Sigmoid colon (tissue), 7 donors: ENCODE results near the gene SMAD9. TPM values are rescaled to one million over a fixed set of nuclear protein-coding genes. Genes with fewer than 3 reads are reported as not detected.

Source experiments
- DNase-seq: peaks from one replicate; pipeline ENCODE4 v3.0.0-alpha.2; 2019
- H3K27ac ChIP-seq, 4 donors: fragments of 200-600 bp; sonication (generic); one replicate each; pipeline ENCODE4 v1.5.1; 2016 to 2019; ENCODE audit warnings: mild to moderate bottlenecking in 1 of 4
- H3K27me3 ChIP-seq, 3 donors: fragments of 200-600 bp; sonication (generic); one replicate each; pipeline ENCODE4 v1.5.1; 2019; ENCODE audit warnings: mild to moderate bottlenecking in 1 of 3
- H3K36me3 ChIP-seq, 4 donors: fragments of 200-600 bp; sonication (generic); one replicate each; pipeline ENCODE4 v1.5.1; 2016 to 2019
- H3K4me1 ChIP-seq, 4 donors: fragments of 200-600 bp; sonication (generic); one replicate each; pipeline ENCODE4 v1.5.1; 2017 to 2019
- H3K4me3 ChIP-seq, 4 donors: fragments of 200-600 bp; sonication (generic); one replicate each; pipeline ENCODE4 v1.5.1; 2017 to 2019; ENCODE audit warnings: mild to moderate bottlenecking in 2 of 4, moderate library complexity in 1 of 4
- H3K9me3 ChIP-seq, 4 donors: fragments of 200-600 bp in 3 of 4; sonication (generic) in 3 of 4; one replicate each; pipeline versions ENCODE4 v1.5.1 to v1.6.1; 2013 to 2019
- EP300 ChIP-seq, 4 donors: sonication (generic); formaldehyde crosslinking; IDR thresholded peaks; one replicate each; pipeline ENCODE4 v1.6.1; 2017; ENCODE audit warnings: antibody characterized with exemption in 4 of 4
- POLR2A ChIP-seq, 2 donors: fragments of 450-650 bp; IDR thresholded peaks; one replicate each; pipeline ENCODE4 v1.6.1; 2016; ENCODE audit warnings: antibody characterized with exemption in 2 of 2, mild to moderate bottlenecking in 2 of 2, moderate library complexity in 2 of 2
- POLR2AphosphoS5 ChIP-seq, 4 donors: sonication (generic); formaldehyde crosslinking; IDR thresholded peaks; one replicate each; pipeline ENCODE4 v1.6.1; 2017; ENCODE audit warnings: antibody characterized with exemption in 4 of 4
- WGBS, 2 donors: extraction: QIAGEN DNeasy Blood & Tissue Kit; methylation state at CpG; one replicate each; pipeline ENCODE4 v1.1.7; 2013; 5-methylcytosine and 5-hydroxymethylcytosine counted together
- intact Hi-C: fragments of 100-400 bp; cut with DNase I; formaldehyde crosslinking; loops from one replicate; pipeline ENCODE4 v1.15.1; 2023
- polyA plus RNA-seq, 3 donors: library from polyadenylated mRNA; stranded (reverse); fragments of 200-250 nt; gene quantifications; one replicate each; pipeline ENCODE4 v1.2.3, GENCODE V29; 2013
- total RNA-seq, 4 donors: library from RNA; depleted of rRNA; stranded (reverse); fragments of >200 nt; gene quantifications; one replicate each; pipeline ENCODE4 v1.1.0, GENCODE V29; 2016
- TF ChIP-seq, protein P1 (sequence below), 4 experiments: fragments of 450-650 bp in 3 of 4; fragments of 200-600 bp in 1 of 4; IDR thresholded peaks; one replicate each; pipeline ENCODE4 v1.5.1; 2016 to 2019; ENCODE audit warnings: antibody characterized with exemption in 4 of 4, mild to moderate bottlenecking in 3 of 4, moderate library complexity in 2 of 4
- donor health status: healthy with polysubstance abuse.
- donor health status: Bipolar disorder and iron deficiency.
- donor health status: healthy.

SMAD9 gene
- total and polyA plus RNA-seq, 7 donors, result 1.2 to 33.3 (median 21.7) TPM

DNA sequence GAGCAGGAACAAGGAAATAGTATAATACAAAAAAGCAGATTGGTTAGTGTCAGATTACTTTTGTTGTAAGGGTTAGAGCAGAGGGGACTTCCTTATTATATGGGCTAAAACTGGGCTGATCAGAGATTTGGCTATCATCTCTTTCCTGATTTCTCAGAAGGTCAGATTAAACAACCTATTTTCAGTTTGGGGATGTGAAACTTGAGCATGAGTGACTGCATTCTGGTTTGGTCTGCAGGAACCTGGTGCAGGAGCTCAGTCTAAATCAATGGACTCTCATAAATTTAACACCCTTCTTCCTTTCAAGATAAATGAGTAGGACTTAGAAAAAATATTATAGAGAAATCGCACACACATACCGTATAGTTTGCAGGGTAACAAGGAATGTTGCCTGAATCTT is 113.9 kb downstream of the SMAD9 start:
- TF ChIP-seq, protein P1, sequence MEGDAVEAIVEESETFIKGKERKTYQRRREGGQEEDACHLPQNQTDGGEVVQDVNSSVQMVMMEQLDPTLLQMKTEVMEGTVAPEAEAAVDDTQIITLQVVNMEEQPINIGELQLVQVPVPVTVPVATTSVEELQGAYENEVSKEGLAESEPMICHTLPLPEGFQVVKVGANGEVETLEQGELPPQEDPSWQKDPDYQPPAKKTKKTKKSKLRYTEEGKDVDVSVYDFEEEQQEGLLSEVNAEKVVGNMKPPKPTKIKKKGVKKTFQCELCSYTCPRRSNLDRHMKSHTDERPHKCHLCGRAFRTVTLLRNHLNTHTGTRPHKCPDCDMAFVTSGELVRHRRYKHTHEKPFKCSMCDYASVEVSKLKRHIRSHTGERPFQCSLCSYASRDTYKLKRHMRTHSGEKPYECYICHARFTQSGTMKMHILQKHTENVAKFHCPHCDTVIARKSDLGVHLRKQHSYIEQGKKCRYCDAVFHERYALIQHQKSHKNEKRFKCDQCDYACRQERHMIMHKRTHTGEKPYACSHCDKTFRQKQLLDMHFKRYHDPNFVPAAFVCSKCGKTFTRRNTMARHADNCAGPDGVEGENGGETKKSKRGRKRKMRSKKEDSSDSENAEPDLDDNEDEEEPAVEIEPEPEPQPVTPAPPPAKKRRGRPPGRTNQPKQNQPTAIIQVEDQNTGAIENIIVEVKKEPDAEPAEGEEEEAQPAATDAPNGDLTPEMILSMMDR (IDR thresholded peaks at IDR 0.05), result no peak
- no peak for TF ChIP-seq POLR2AphosphoS5 (IDR thresholded peaks at IDR 0.05)
- TF ChIP-seq POLR2A (IDR thresholded peaks at IDR 0.05), result no peak
- TF ChIP-seq EP300 (IDR thresholded peaks at IDR 0.05), result no peak
- Histone ChIP-seq H3K27me3 (no peaks in the 10 kb centered on the region), H3K9me3 (no peaks in the 10 kb centered on the region), H3K27ac (no peak overlapping the region), H3K4me3 (no peak overlapping the region), H3K36me3 (no peaks in the 10 kb centered on the region), H3K4me1 (no peaks in the 10 kb centered on the region)
- WGBS, 2 donors, result 95 to 97% methylated on average over 2 of the region's 2 CpGs
- no peak for DNase-seq
- intact Hi-C loops, result no loop called here

- no peak for DNase-seq
- no peaks in the 10 kb centered on the region for H3K4me1 ChIP-seq
- H3K27ac ChIP-seq, result no peak overlapping the region
- intact Hi-C loops, result no loop called here
- H3K36me3 ChIP-seq, result no peaks in the 10 kb centered on the region
- no peak overlapping the region for H3K4me3 ChIP-seq
- WGBS, 2 donors, result 23 to 71% methylated on average over 6 of the region's 6 CpGs
- no peak for TF ChIP-seq POLR2A (IDR thresholded peaks at IDR 0.05)
- no peak for TF ChIP-seq EP300 (IDR thresholded peaks at IDR 0.05)
- TF ChIP-seq POLR2AphosphoS5 (IDR thresholded peaks at IDR 0.05), result no peak
- TF ChIP-seq, protein P1 (IDR thresholded peaks at IDR 0.05), result no peak
- H3K9me3 ChIP-seq, result no peaks in the 10 kb centered on the region
- no peaks in the 10 kb centered on the region for H3K27me3 ChIP-seq
Measured at GRCh38 chr13:36804588-36804987, 115.5 kb downstream of the SMAD9 start.

DNA sequence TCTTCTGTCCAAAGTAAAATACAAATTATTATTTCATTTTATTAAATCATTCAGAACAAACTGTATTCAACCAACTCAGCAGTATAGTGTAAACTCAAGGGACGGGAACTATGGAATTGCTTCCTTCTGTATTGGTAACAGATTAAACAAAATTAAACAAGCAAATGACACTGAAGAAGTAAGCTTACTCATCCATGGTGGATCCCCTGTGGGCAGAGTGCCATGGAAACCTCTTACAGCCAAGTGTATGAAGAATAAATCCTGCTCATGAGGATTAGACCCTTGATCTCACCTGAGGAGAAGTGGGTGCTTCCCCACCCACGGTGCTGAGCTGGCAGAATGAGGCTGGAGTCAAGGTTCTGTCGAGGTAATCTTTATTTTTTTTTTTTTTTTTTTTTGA is 119.0 kb downstream of the SMAD9 start:
- WGBS, 2 donors, result 15 to 45% methylated on average over 3 of the region's 3 CpGs
- H3K36me3 ChIP-seq, result no peaks in the 10 kb centered on the region
- H3K4me1 ChIP-seq, result no peaks in the 10 kb centered on the region
- H3K27me3 ChIP-seq, result no peaks in the 10 kb centered on the region
- no peaks in the 10 kb centered on the region for H3K9me3 ChIP-seq
- no peak overlapping the region for H3K4me3 ChIP-seq
- DNase-seq, result no peak
- intact Hi-C loops, result no loop called here
- no peak for TF ChIP-seq POLR2AphosphoS5 (IDR thresholded peaks at IDR 0.05)
- TF ChIP-seq POLR2A (IDR thresholded peaks at IDR 0.05), result no peak
- TF ChIP-seq, protein P1 (IDR thresholded peaks at IDR 0.05), result no peak
- no peak for TF ChIP-seq EP300 (IDR thresholded peaks at IDR 0.05)
- H3K27ac ChIP-seq, result no peak overlapping the region

GRCh38 chr13:36796052-36796451 is 124.0 kb downstream of the SMAD9 start:
- no peaks in the 10 kb centered on the region for H3K4me1 ChIP-seq
- H3K9me3 ChIP-seq, result no peaks in the 10 kb centered on the region
- 79 to 88% methylated on average over 3 of the region's 3 CpGs for WGBS, 2 donors
- no peak for DNase-seq
- TF ChIP-seq POLR2AphosphoS5 (IDR thresholded peaks at IDR 0.05) (no peak), POLR2A (IDR thresholded peaks at IDR 0.05) (no peak), EP300 (IDR thresholded peaks at IDR 0.05) (no peak)
- TF ChIP-seq, protein P1 (IDR thresholded peaks at IDR 0.05), result no peak
- H3K27ac ChIP-seq, result no peak overlapping the region
- H3K36me3 ChIP-seq, result no peaks in the 10 kb centered on the region
- H3K27me3 ChIP-seq, result no peaks in the 10 kb centered on the region
- intact Hi-C loops, result no loop called here
- H3K4me3 ChIP-seq, result no peak overlapping the region

- intact Hi-C loops, result no loop called here
- H3K27ac ChIP-seq, result no peak overlapping the region
Measured at GRCh38 chr13:36795463-36795862, 124.6 kb downstream of the SMAD9 start.

More at GRCh38 chr13:36795463-36795862, 124.6 kb downstream of the SMAD9 start:
- WGBS, 2 donors, result 65 to 78% methylated on average over 6 of the region's 6 CpGs
- Histone ChIP-seq H3K4me1 (no peaks in the 10 kb centered on the region), H3K4me3 (no peak overlapping the region), H3K9me3 (no peaks in the 10 kb centered on the region), H3K27me3 (no peaks in the 10 kb centered on the region), H3K36me3 (no peaks in the 10 kb centered on the region)
- no peak for DNase-seq
- TF ChIP-seq POLR2AphosphoS5 (IDR thresholded peaks at IDR 0.05), result no peak
- TF ChIP-seq EP300 (IDR thresholded peaks at IDR 0.05), result no peak
- no peak for TF ChIP-seq POLR2A (IDR thresholded peaks at IDR 0.05)
- TF ChIP-seq, protein P1 (IDR thresholded peaks at IDR 0.05), result no peak
